PC-3 (cell line): ENCODE data around the gene GCKR. TPM values are rescaled to one million over a fixed set of nuclear protein-coding genes. Genes with fewer than 3 reads are reported as not detected.

Experiments
- ATAC-seq: fragments of 200-7000 bp; cut with Tn5 transposase; 2 replicates; pipeline ENCODE4 v1.9.1; 2020; ENCODE audit warnings: mild to moderate bottlenecking, moderate library complexity
- BruUV-seq: library from RNA; stranded (reverse); fragments of 400-500 nt; replicated peaks from 2 replicates; lab custom pipeline; 2021; lab: Mats Ljungman, UMichigan
- CTCF ChIA-PET: fragments of 300-600 bp; sonication (Branson Sonifier 250); formaldehyde crosslinking; loops from one replicate; lab custom pipeline; 2022; ENCODE audit warnings: antibody characterized with exemption; lab: Charles Lee
- POLR2A ChIA-PET: fragments of 300-600 bp; sonication (Branson Sonifier 250); formaldehyde crosslinking; loops from one replicate; lab custom pipeline; 2022; ENCODE audit warnings: antibody characterized with exemption; ENCODE audit not compliant: unreplicated experiment; lab: Charles Lee
- DNase-seq: peaks from one replicate; pipeline ENCODE4 v3.0.0-alpha.2; 2015
- H2AFZ ChIP-seq: fragments of 300-600 bp; sonication (generic); 2 replicates; pipeline ENCODE4 v1.6.0; 2016; ENCODE audit warnings: antibody characterized with exemption, low read length
- H3F3A ChIP-seq: fragments of 300-600 bp; sonication (generic); one replicate; pipeline ENCODE4 v1.6.0; 2017; ENCODE audit warnings: antibody characterized with exemption, low read length, control low read depth, mild to moderate bottlenecking; ENCODE audit not compliant: unreplicated experiment
- H3K27ac ChIP-seq: fragments of 300-600 bp; sonication (generic); 2 replicates; pipeline ENCODE4 v1.5.1; 2016; ENCODE audit warnings: mild to moderate bottlenecking, low read length
- H3K27me3 ChIP-seq: fragments of 300-600 bp; sonication (generic); 2 replicates; pipeline ENCODE4 v1.6.1; 2016; ENCODE audit warnings: low read length, mixed read lengths
- H3K36me3 ChIP-seq: fragments of 300-600 bp; sonication (generic); 2 replicates; pipeline ENCODE4 v1.6.1; 2016; ENCODE audit warnings: low read depth, mixed run types, low read length, mixed read lengths
- H3K4me1 ChIP-seq: fragments of 300-600 bp; sonication (generic); 2 replicates; pipeline ENCODE4 v1.5.1; 2016; ENCODE audit warnings: low read length; ENCODE audit not compliant: insufficient read depth
- H3K4me2 ChIP-seq: fragments of 300-600 bp; sonication (generic); 2 replicates; pipeline ENCODE4 v1.6.0; 2016; ENCODE audit warnings: low read length
- H3K4me3 ChIP-seq: fragments of 300-600 bp; sonication (generic); 2 replicates; pipeline ENCODE4 v1.5.1; 2016; ENCODE audit warnings: mild to moderate bottlenecking, low read length, mixed read lengths
- H3K79me2 ChIP-seq: fragments of 300-600 bp; sonication (generic); 2 replicates; pipeline ENCODE4 v1.6.1; 2017; ENCODE audit warnings: low read length, mixed read lengths
- H3K9ac ChIP-seq: fragments of 300-600 bp; sonication (generic); 2 replicates; pipeline ENCODE4 v1.6.0; 2016; ENCODE audit warnings: mild to moderate bottlenecking, low read length
- H3K9me2 ChIP-seq: fragments of 300-600 bp; sonication (generic); replicated peaks from 2 replicates; pipeline ENCODE4 v1.6.1; 2016; ENCODE audit warnings: mixed run types, low read length, mixed read lengths
- H3K9me3 ChIP-seq: fragments of 300-600 bp; sonication (generic); 2 replicates; pipeline ENCODE4 v1.6.1; 2016; ENCODE audit warnings: low read length, mixed read lengths
- H4K20me1 ChIP-seq: fragments of 300-600 bp; sonication (generic); 2 replicates; pipeline ENCODE4 v1.6.1; 2016; ENCODE audit warnings: low read length, mixed read lengths
- EZH2 ChIP-seq: fragments of 300-600 bp; sonication (generic); IDR thresholded peaks from one replicate; pipeline ENCODE4 v1.6.1; 2017; ENCODE audit warnings: antibody characterized with exemption, mild to moderate bottlenecking, low read length; ENCODE audit not compliant: unreplicated experiment
- EZH2phosphoT487 ChIP-seq: fragments of 300-600 bp; sonication (generic); IDR thresholded peaks from 2 replicates; pipeline ENCODE4 v1.6.1; 2018; ENCODE audit warnings: mild to moderate bottlenecking, antibody characterized with exemption, low read length, borderline replicate concordance
- intact Hi-C: fragments of 100-400 bp; cut with micrococcal nuclease; formaldehyde crosslinking; loops from 2 replicates; pipeline ENCODE4 v1.9.0; 2023
- total RNA-seq: library from RNA; depleted of rRNA; stranded (reverse); fragments of >200 nt; gene quantifications from 2 replicates; pipeline ENCODE4 v1.2.3, GENCODE V29; 2014
- TF ChIP-seq, protein P1 (sequence below): fragments of 300-600 bp; sonication (generic); conservative IDR thresholded peaks from 2 replicates; pipeline ENCODE4 v1.5.1; 2017; ENCODE audit warnings: antibody characterized with exemption, low read depth, mild to moderate bottlenecking, low read length

Gene GCKR
- total RNA-seq, 1 experiment from 2014 or later, result not detected

DNA sequence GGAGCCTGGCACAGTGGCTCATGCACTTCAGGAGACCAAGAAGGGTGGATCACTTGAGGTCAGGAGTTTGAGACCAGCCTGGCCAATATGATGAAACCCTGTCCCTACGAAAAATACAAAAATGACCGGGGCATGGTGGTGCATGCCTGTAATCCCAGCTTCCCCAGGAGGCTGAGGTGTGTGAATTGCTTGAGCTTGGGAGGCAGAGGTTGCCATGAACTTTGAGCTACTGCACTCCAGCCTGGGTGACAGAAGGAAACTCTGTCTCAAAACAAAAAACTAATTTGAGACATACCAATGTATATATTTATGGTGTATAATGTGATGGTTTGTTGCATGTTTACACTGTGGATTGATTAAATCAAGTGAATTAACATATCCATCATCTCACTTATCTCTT, 64.4 kb downstream of the GCKR start:
- H3K4me2 ChIP-seq, result no peak overlapping the region
- TF ChIP-seq, protein P1, sequence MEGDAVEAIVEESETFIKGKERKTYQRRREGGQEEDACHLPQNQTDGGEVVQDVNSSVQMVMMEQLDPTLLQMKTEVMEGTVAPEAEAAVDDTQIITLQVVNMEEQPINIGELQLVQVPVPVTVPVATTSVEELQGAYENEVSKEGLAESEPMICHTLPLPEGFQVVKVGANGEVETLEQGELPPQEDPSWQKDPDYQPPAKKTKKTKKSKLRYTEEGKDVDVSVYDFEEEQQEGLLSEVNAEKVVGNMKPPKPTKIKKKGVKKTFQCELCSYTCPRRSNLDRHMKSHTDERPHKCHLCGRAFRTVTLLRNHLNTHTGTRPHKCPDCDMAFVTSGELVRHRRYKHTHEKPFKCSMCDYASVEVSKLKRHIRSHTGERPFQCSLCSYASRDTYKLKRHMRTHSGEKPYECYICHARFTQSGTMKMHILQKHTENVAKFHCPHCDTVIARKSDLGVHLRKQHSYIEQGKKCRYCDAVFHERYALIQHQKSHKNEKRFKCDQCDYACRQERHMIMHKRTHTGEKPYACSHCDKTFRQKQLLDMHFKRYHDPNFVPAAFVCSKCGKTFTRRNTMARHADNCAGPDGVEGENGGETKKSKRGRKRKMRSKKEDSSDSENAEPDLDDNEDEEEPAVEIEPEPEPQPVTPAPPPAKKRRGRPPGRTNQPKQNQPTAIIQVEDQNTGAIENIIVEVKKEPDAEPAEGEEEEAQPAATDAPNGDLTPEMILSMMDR, result no peak
- TF ChIP-seq EZH2phosphoT487 (no peak), EZH2 (no peak)
- H3F3A ChIP-seq, result no peaks in the 10 kb centered on the region
- H3K27ac ChIP-seq, result no peak overlapping the region
- no peaks in the 10 kb centered on the region for H3K79me2 ChIP-seq
- no peak for DNase-seq
- CTCF ChIA-PET, result no interaction called here
- no TSS peak for BruUV-seq
- H3K36me3 ChIP-seq, result no peaks in the 10 kb centered on the region
- no peaks in the 10 kb centered on the region for H3K27me3 ChIP-seq
- H3K4me3 ChIP-seq, result no peak overlapping the region
- intact Hi-C loops, result no loop called here
- H3K9ac ChIP-seq, result no peak overlapping the region
- ATAC-seq, result no peak
- H3K9me2 ChIP-seq, result no peaks in the 10 kb centered on the region
- POLR2A ChIA-PET, result no interaction called here
- peaks cover 7% of the 10 kb centered on the region for H3K4me1 ChIP-seq
- H4K20me1 ChIP-seq, result no peaks in the 10 kb centered on the region
- no peaks in the 10 kb centered on the region for H3K9me3 ChIP-seq
- no peak overlapping the region for H2AFZ ChIP-seq

DNA sequence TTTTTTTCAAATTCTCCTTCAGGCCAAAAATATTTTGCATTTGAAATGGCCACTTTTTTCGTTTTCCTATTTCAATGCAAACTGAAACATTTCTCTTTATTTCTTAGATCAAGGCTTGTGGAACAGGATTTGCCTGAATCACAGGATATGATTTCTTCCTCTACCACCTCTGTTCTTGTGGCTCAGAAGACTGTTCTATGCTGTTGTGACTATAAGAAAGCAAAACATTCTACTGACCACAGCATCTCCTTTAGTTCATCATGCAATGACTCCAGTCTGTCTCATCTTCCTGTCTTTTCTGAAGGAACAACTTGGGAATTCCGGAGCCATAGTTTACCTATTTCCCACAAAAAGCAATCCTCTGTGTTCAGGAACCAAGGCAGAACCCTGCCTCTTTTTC, 70.0 kb downstream of the GCKR start:
- POLR2A ChIA-PET, result no interaction called here

DNA sequence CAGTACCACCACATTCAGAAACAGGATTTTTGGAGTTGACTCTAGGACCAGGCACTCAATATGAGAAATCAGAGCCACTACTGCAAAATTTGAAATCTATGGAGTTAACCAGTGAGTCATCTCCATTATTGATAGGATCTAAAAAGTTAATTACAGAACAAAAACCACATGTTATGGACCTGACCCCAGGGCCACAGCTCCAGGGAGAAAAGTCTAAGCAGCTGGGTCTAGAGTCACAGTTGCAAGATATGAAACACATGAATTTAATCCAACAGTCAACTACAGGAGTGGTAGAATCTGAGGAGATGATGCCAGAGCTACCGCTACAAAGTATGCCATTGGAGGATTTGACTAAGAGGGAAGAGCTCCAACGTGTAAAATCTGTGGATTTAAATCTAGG, 72.8 kb downstream of the GCKR start:
- no peaks in the 10 kb centered on the region for H3F3A ChIP-seq
- ChIA-PET CTCF (no interaction called here), POLR2A (no interaction called here)
- H3K4me2 ChIP-seq, result no peak overlapping the region
- H3K27me3 ChIP-seq, result no peaks in the 10 kb centered on the region
- H3K79me2 ChIP-seq, result no peaks in the 10 kb centered on the region
- no peaks in the 10 kb centered on the region for H3K36me3 ChIP-seq
- no peaks in the 10 kb centered on the region for H3K9me3 ChIP-seq
- TF ChIP-seq, protein P1, result no peak
- no peak for TF ChIP-seq EZH2phosphoT487
- TF ChIP-seq EZH2, result no peak
- H4K20me1 ChIP-seq, result no peaks in the 10 kb centered on the region
- H2AFZ ChIP-seq, result no peak overlapping the region
- ATAC-seq (no peak), DNase-seq (no peak)
- no TSS peak for BruUV-seq
- H3K27ac ChIP-seq, result no peak overlapping the region
- H3K4me1 ChIP-seq, result peaks cover 22% of the 10 kb centered on the region
- no peak overlapping the region for H3K9ac ChIP-seq
- H3K9me2 ChIP-seq, result no peaks in the 10 kb centered on the region
- intact Hi-C loops, result no loop called here
- no peak overlapping the region for H3K4me3 ChIP-seq

More for the DNA sequence above, 70.0 kb downstream of the GCKR start:
- Histone ChIP-seq H3K4me3 (0 out of 2 replicates have a peak overlapping the region, but pooled peaks have one; percentile 9), H2AFZ (peak overlapping the region; percentile 29; the same call in 1 of the 2 replicates), H3K9ac (peak overlapping the region; percentile 21; the same call in 1 of the 2 replicates), H3K9me2 (no peaks in the 10 kb centered on the region), H3K27me3 (no peaks in the 10 kb centered on the region), H4K20me1 (no peaks in the 10 kb centered on the region), H3F3A (no peaks in the 10 kb centered on the region), H3K4me2 (peak overlapping the region; percentile 60), H3K36me3 (no peaks in the 10 kb centered on the region), H3K9me3 (no peaks in the 10 kb centered on the region), H3K79me2 (no peaks in the 10 kb centered on the region), H3K4me1 (peaks cover 22% of the 10 kb centered on the region), H3K27ac (peak overlapping the region; percentile 73)
- peak; percentile 91 for DNase-seq
- TF ChIP-seq EZH2 (no peak), EZH2phosphoT487 (no peak)
- TF ChIP-seq, protein P1, result no peak
- intact Hi-C loops, result no loop called here
- no TSS peak for BruUV-seq
- CTCF ChIA-PET, result interaction anchor here (0.5 kb wide), 1 partner anchor 38 kb away, joined by 3 read pairs; no protein-coding TSS in a partner anchor
- ATAC-seq, result peak; percentile 99
